ENCODE data around the gene LIN28B. TPM values are rescaled to one million over a fixed set of nuclear protein-coding genes. Genes with fewer than 3 reads are reported as not detected.
"Not testable (repeated sequence)": the region's sequence is repeated elsewhere in the genome, so short reads cannot be mapped to it uniquely, and the experiment has no call there.

The LIN28B gene
- polyA plus RNA-seq, 4 donors: 0.08 to 0.17 (median 0.17) TPM

- no peak for DNase-seq (ENCODE audit: low read depth in 4 of 4, low spot score in 3 of 4)
Observed at GRCh38 chr6:104955927-104956730, 778 bp upstream of the LIN28B start.

GRCh38 chr6:104957301-104958177 lies 632 bp downstream of the LIN28B start:
- no peak for DNase-seq (ENCODE audit: low read depth in 4 of 4, low spot score in 3 of 4)

DNA sequence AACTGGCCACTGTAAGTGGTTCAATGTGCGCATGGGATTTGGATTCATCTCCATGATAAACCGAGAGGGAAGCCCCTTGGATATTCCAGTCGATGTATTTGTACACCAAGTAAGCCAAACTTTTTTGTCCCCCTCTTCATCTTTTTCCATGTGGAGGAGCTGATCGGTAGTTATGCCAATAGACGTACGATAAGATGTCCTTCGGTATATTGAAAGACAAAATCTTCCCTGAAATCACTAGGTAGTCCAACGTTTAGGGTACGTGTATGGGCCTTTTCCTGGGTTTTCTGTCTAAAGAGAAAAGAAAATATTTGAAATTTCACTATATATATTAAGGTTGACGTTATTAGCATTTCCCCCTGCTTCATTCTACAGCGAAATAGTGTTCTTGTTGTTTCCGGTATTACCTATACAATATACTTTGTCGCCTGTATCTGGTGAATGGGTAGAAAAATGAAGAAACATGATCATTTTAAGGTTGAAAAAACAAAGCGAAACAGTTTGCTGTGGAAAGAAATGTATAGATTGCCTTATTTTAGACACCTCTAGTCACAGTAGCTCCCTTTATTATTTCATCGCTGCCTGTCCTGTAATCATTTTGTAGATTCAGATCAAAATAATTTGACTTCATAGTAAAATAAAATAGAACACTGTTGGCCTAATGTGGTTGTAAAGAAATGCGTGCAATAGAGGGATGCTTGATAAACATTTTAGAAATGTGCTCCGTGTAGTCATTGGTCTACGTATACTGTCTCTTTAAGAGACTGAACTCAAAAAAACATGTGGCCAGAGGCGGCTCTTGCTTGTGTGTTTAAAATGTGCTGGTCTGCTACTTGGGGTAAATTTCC lies 1.5 kb downstream of the LIN28B start:
- no peak for DNase-seq (ENCODE audit: low read depth in 4 of 4, low spot score in 3 of 4)

DNA sequence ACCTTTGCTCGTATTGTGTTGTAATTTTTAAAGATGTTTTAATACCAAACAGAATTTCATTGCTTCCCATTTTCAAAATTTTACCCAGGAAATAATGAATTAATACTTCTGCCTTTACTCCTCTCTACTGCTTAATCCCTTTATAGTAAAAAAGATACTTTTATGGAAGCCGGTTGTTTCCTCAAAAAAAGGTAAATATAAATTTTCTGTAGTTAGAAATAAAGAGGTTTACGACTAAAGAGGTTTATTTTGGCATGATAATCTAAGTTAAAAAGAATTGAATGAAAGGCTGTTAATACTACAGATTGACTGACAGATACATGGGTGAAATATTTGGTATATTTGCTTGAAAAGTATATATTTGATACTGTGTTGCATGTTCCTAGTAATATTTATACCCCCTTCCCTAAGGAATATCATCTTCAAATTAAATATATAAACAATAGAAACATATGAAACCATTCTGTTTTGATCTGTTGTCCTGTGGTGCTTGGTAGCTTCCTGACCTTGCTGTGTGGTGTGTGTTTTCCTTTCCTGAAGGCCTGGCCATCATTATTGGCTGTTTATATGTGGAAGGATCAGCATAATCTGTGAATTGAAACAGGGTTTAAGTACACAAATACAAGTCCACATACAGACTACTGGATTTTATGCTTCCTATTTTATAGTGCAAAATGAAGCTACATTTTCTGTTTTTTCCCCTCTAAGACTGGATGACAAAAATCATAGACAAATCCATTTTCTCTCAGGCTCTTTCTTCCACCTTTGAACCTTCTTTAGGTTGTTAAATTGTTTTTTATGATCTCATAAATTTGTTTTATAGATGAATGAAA lies 2.3 kb downstream of the LIN28B start:
- DNase-seq (ENCODE audit: low read depth in 4 of 4, low spot score in 3 of 4): no peak

GRCh38 chr6:104969108-104969507 lies 12.2 kb downstream of the LIN28B start:
- no peak for DNase-seq (ENCODE audit: low read depth in 4 of 4, low spot score in 3 of 4)

DNA sequence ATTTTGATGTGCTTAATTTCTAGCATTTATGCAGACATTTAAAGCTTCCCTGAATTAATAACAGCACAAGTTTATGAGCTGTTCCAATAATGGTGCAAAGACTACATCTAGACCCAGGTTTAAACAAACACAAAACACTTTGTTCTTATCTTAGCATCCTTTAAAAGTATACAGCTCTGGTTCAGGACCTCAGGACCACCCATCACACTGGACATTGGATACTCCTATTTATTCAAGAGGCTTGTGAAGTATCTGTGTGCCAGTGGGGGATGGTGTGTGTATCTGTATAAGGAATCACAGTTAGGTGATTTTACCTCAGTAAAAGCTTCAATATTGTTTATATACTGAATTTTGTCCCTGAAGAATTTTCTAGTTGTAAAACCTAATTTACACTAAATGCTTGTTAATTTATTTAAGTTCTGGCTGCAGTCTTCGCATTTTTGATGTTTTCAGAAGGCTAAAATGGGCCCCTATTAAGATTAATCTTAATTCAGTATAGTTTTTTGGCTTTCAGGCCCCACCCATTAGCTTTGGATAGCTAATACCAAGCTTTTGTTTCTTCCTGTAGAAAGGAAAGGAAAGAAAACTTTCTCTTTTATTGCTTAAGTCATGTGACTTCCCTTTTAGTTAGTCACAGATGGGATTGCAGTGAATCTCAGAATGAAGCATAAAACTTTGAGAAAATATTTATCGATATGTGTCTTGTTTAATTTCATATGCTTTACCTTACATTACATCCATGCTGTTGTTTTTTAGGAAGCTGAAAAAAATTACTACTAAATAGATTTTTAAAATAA lies 13.1 kb downstream of the LIN28B start:
- DNase-seq (ENCODE audit: low read depth in 4 of 4, low spot score in 3 of 4): no peak

GRCh38 chr6:104973404-104973803 lies 16.5 kb downstream of the LIN28B start:
- no peak for DNase-seq (ENCODE audit: low read depth in 4 of 4, low spot score in 3 of 4)

GRCh38 chr6:104983296-104983695 lies 26.4 kb downstream of the LIN28B start:
- DNase-seq (ENCODE audit: low read depth in 4 of 4, low spot score in 3 of 4): no peak

- DNase-seq (ENCODE audit: low read depth in 4 of 4, low spot score in 3 of 4): no peak
Observed at GRCh38 chr6:104983776-104984175, 26.9 kb downstream of the LIN28B start.

DNA sequence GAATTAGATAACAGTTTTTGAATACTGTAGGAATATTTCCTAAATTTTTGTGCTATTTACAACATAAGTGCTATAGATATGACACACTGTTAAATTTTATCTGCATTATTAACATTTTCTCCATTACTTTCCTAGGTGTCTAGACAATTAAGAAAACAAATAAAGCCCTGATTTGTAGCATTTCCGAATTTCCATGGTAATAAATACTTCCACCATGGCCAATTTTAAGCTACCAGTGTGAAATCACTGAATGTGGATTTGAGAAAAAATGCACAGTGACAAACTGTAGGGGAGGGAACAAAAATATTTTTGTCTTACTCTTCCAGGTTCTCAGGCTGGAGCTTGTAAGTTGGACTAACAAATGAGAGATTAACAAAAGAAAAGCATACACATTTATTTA lies 27.9 kb downstream of the LIN28B start:
- no peak for DNase-seq (ENCODE audit: low read depth in 4 of 4, low spot score in 3 of 4)

- DNase-seq (ENCODE audit: low read depth in 4 of 4, low spot score in 3 of 4): not testable (repeated sequence)
Observed at GRCh38 chr6:104985875-104986274, 29.0 kb downstream of the LIN28B start.

GRCh38 chr6:104986625-104987024 lies 29.7 kb downstream of the LIN28B start:
- DNase-seq (ENCODE audit: low read depth in 4 of 4, low spot score in 3 of 4): no peak

DNA sequence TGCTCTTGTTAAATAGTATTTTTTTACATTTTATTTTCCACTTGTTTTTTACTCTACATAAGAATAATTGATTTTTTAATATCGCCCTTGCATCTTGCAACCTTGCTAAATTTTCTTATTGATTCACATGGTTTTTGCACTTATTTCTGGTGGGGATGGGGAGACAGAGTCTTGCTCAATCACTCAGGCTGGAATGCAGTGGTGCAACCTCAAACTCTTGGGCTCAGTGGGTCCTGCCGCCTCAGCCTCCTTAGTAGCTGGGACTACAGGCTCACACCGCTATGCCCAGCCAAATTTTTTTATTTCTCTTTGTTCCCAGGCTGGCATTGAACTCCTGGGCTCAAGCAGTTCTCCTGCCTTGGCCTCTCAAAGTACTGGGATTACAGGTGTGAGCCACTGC lies 30.3 kb downstream of the LIN28B start:
- DNase-seq (ENCODE audit: low read depth in 4 of 4, low spot score in 3 of 4): no peak

DNA sequence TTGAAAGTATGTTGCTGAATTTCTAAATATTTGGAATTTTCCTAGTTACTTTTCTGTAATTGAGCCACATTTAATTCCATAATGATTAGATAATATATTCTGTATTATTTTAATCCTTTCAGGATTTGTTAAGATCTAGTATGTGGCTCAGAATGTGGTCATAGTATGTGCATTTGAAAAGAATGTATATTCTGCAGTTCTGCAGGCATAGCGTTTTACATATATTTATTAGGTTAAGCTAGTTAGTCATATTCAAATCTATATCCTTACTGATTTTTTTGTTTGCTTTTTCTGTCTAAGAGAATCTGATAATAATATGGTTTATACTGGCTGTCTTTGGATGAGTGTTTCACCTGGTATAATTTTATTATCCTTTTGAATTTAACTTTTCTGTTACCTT lies 33.2 kb downstream of the LIN28B start:
- DNase-seq (ENCODE audit: low read depth in 4 of 4, low spot score in 3 of 4): no peak

- not testable (repeated sequence) for DNase-seq (ENCODE audit: low read depth in 4 of 4, low spot score in 3 of 4)
Observed at GRCh38 chr6:104991062-104991461, 34.2 kb downstream of the LIN28B start.

DNA sequence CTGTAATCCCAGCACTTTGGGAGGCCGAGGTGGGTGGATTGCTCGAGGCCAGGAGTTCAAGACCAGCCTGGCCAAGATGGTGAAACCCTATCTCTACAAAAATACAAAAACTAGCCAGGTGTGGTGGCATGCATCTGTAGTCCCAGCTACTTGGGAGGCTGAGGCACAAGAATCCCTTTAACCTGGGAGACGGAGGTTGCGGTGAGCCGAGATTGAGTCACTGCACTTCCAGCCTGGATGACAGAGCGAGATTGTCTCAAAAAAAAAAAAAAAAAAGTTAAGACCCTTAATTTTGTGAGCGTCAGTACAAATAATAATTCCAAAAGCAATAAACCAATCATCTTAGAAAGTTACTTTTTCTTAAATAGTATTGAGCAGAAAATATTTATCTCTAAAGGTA lies 36.7 kb downstream of the LIN28B start:
- DNase-seq (ENCODE audit: low read depth in 4 of 4, low spot score in 3 of 4): not testable (repeated sequence)

- no peak for DNase-seq (ENCODE audit: low read depth in 4 of 4, low spot score in 3 of 4)
Observed at GRCh38 chr6:104995989-104996617, 39.2 kb downstream of the LIN28B start.

- DNase-seq (ENCODE audit: low read depth in 4 of 4, low spot score in 3 of 4): no peak
Observed at GRCh38 chr6:105001063-105001462, 44.2 kb downstream of the LIN28B start.

- DNase-seq (ENCODE audit: low read depth in 4 of 4, low spot score in 3 of 4): peak in 3 of 4 donors; percentile 3 to 20 (median 11)
Observed at GRCh38 chr6:105001906-105002305, 45.0 kb downstream of the LIN28B start.
